C4-2B (cell line): ENCODE measurements around the gene FAM163B.

Experiments used
- ZFX ChIP-seq: fragments of 450-650 bp; IDR thresholded peaks from 2 replicates; pipeline ENCODE4 v1.6.1; 2017
- TF ChIP-seq, protein P1 (sequence below): fragments of 450-650 bp; conservative IDR thresholded peaks from 2 replicates; pipeline ENCODE4 v1.5.1; 2017; ENCODE audit warnings: mild to moderate bottlenecking

- TF ChIP-seq, protein P1, sequence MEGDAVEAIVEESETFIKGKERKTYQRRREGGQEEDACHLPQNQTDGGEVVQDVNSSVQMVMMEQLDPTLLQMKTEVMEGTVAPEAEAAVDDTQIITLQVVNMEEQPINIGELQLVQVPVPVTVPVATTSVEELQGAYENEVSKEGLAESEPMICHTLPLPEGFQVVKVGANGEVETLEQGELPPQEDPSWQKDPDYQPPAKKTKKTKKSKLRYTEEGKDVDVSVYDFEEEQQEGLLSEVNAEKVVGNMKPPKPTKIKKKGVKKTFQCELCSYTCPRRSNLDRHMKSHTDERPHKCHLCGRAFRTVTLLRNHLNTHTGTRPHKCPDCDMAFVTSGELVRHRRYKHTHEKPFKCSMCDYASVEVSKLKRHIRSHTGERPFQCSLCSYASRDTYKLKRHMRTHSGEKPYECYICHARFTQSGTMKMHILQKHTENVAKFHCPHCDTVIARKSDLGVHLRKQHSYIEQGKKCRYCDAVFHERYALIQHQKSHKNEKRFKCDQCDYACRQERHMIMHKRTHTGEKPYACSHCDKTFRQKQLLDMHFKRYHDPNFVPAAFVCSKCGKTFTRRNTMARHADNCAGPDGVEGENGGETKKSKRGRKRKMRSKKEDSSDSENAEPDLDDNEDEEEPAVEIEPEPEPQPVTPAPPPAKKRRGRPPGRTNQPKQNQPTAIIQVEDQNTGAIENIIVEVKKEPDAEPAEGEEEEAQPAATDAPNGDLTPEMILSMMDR = no peak
- no peak for TF ChIP-seq ZFX
Observed at GRCh38 chr9:133598978-133599377, 10.2 kb downstream of the FAM163B start.
